SH-SY5Y (cell line): ENCODE measurements around the gene SLC4A5.

ENCODE experiments used
- GATA2 ChIP-seq: IDR thresholded peaks from 2 replicates; pipeline ENCODE4 v1.6.1; 2011; ENCODE audit warnings: mild to moderate bottlenecking, low read depth, low read length
- GATA3 ChIP-seq: IDR thresholded peaks from 2 replicates; pipeline ENCODE4 v1.6.1; 2011; ENCODE audit warnings: low read depth, mild to moderate bottlenecking, low read length, moderate library complexity

Gene SLC4A5

DNA sequence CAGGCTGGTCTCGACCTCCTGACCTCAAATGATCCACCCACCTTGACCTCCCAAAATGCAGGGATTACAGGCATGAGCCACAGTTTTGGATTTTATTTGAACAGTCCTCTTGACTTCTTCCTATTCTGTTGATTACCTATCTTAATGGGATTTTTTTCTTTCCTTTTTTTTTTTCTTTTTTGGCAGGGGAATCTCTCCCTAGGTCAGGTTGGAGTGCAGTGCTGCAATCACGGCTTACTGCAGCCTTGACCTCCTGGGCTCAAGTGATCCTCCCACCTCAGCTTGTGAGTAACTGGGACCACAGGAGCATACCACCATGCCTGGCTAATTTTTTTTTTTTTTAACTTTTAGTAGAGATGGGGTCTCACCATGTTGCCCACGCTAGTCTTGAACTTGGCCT lies 142.0 kb downstream of the SLC4A5 start:
- no peak for TF ChIP-seq GATA2
- TF ChIP-seq GATA3, result no peak

DNA sequence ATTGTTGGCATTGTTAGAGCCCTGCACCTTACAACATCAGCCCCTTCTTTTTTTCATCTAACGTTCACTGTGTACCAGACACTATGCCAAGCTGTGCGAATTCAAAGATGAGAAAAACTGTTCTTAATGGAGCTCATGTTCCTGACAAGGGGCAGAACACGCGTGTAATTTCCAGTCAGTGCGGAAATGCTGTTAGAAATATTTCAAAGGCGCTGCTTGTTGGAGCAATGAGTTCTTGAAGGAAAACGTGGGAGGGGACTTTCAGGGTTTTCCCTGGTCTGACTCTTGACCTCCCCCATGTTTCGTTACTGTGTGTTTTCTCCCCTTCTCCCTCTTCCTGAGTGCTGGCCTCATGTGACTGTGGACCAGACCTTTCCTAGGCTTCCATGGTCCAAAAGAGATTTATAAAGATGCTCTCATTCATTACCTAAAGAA lies 143.3 kb downstream of the SLC4A5 start:
- no peak for TF ChIP-seq GATA2

DNA sequence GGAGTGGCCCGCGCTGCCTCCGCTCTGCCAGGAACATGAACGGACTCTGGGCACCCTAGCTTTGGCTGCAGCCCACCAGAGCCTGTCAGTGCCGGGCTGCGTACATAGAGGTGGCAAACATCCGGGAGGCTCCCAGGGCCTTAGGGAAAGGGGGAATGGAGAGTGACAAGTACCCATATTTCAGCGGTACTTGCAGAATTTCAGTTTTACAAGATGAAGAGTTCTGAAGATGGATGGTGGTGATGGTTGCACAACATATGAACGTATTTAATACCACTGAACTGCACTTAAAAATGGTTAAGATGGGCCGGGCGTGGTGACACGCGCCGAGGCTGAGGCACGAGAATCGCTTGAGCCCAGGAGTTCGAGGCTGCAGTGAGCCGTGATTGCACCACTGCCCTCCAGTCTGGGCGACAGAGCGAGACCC lies 143.9 kb downstream of the SLC4A5 start:
- TF ChIP-seq GATA3, result no peak

GRCh38 chr2:74198461-74199274 lies 144.5 kb downstream of the SLC4A5 start, which contains the start of gene MTHFD2:
TSS of gene MTHFD2 (plus strand) at chr2:74198615. CDS start at chr2:74198642, 27 bp downstream.
- TF ChIP-seq GATA2 (peak; percentile 32), GATA3 (no peak)

DNA sequence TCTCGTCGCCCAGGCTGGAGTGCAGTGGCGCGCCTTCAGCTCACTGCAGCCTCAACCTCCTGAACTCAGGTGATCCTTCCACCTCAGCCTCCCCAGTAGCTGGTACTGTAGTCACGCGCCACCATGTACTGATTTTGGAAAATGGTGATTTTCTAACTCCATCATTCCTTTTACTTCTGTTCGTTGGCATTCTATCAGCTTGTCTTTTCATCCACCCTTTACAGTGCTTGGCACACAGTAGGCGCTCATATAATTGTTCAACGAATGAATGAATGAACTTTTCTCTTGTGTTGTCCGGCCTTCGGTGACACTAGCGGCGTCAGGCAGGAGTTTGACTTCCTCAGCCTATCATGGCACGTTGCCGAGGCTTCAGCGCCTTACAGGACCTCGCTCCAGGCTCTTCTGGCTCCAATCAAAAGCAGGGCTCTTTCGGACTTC lies 145.2 kb downstream of the SLC4A5 start:
- TF ChIP-seq GATA3 (no peak), GATA2 (no peak)

DNA sequence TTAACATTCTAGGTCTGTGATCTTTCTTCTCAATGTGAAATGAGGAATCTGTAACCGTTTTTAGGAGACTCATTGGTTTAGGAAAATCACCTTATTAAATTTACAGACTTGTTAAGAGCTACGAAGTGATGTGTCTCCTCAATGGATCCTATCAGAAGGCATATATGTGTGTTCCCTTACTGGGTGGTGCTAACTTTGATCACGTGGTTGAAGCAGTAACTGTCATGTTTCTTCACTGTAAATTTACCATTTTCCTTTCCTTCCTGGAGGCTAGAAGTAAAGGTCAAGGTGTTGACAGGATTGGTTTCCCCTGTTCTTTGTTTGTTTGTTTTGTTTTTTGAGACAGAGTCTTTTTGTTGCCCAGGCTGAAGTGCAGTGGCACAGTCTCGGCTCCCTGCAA lies 146.2 kb downstream of the SLC4A5 start:
- TF ChIP-seq GATA3 (no peak), GATA2 (no peak)

DNA sequence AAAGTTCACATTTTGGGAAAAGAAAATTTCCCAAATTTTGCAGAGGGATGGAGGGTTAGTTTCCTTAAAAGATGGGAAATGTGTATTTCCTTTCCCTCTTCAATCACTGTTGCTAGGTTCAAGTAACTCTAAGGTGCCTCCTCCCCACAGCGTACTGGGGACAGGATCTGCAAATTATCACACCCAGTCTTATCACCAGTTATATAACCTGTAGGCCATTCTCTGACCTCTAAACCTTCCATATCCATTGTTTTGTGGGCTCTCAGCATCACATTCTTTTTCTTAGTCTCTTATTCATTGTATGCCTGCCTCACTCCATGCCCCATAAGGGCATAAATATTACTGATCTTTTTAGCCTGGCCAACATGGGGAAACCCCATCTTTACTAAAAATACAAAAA lies 148.4 kb downstream of the SLC4A5 start:
- TF ChIP-seq GATA3, result no peak
- no peak for TF ChIP-seq GATA2

- no peak for TF ChIP-seq GATA3
Observed at GRCh38 chr2:74191596-74192380, 151.4 kb downstream of the SLC4A5 start.

DNA sequence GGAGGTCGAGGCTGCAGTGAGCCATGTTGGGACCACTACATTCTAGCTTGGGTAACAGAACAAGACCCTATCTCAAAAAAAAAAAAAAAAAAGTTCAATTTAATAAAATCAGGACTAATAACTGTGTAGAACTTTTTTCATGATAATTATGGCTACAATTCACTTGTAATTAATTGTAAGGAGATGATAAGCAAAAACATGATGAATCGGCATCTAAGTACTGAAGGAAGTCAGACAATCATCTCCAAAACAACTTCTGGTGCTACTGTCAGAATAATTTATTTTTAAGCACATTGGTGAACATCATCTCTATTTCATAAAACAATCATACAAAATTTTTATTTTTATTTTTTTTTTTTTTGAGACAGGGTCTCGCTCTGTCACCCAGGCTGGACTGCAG lies 154.5 kb downstream of the SLC4A5 start:
- TF ChIP-seq GATA3 (no peak), GATA2 (no peak)

- TF ChIP-seq GATA3, result no peak
- no peak for TF ChIP-seq GATA2
Observed at GRCh38 chr2:74188018-74188601, 155.1 kb downstream of the SLC4A5 start.

GRCh38 chr2:74186038-74186437 lies 157.2 kb downstream of the SLC4A5 start:
- TF ChIP-seq GATA2 (no peak), GATA3 (no peak)

GRCh38 chr2:74183878-74184277 lies 159.3 kb downstream of the SLC4A5 start:
- TF ChIP-seq GATA2, result no peak
- no peak for TF ChIP-seq GATA3

DNA sequence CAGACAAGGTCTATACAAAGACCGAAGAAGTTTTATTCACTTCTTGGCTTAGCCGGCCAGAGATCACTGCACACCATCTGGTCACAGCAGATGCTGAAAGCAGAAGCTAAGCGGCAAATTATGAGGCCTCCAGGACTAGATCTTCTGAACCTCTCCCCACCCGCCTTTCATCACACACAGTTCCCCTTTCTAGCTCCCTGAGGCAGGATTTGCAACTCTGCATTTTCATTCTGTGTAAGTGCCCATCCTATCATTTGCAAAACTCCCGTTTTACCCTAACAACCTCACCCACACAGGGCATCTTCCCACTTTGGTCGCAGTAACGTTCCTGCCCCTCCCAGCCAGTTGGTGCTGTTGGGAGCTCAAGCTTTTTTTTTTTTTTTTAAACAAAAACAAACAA lies 161.5 kb downstream of the SLC4A5 start:
- no peak for TF ChIP-seq GATA3
- no peak for TF ChIP-seq GATA2

DNA sequence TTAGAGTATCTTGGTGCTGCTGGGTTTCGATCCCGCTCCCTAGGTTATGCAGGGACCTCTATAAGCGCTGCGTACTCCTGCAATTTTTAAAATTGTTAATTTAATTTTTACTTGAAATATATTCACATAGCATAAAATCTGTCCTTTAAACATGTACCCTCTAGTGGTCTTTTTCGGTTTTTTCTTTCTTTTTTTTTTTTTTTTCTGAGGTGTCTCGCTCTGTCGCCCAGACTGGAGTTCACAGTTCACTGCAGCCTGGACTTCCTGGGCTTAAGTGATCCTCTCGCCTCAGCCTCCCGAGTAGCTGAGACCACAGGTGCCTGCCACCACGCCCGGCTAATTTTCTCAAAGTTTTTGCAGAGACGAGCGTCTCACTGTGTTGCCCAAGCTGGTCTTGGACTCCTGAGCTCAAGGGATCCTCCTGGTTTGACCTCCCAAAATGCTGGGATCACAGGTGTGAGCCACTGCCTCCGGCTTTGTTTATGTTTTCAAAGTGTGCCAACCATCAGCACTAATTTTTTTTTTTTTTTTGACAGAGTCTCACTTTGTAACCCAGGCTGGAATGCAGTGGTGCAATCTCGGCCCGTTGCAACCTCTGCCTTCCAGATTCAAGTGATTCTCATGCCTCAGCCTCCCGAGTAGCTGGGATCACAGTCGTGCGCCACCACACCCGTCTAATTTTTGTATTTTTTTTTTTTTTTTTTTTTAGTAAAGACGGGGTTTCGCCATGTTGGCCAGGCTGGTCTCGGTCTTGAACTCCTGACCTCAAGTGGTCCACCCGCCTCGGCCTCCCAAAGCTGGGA lies 164.0 kb downstream of the SLC4A5 start:
- no peak for TF ChIP-seq GATA3
